ENCODE data around the gene ASIC4.

Gene ASIC4

DNA sequence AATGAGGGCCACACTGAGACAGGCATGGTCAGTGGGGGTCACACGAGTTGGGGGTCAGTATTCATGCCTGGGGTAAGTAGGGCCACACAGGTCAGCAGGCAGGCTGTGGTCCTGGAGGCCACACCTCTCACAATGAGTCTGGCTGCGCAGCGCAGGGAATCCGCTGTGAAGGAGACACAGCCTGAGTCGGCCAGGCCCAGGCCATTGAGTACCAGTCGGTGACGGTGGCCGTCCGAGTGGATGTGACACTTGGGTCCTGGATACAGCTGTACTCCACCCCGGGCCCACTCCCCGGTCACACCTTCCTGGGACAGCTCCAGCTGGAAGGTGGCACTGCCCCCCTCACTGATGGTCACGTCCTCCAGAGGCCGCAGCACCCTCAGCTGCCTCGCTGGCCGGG lies 40.1 kb downstream of the ASIC4 start:
- no peak for DNase-seq

DNA sequence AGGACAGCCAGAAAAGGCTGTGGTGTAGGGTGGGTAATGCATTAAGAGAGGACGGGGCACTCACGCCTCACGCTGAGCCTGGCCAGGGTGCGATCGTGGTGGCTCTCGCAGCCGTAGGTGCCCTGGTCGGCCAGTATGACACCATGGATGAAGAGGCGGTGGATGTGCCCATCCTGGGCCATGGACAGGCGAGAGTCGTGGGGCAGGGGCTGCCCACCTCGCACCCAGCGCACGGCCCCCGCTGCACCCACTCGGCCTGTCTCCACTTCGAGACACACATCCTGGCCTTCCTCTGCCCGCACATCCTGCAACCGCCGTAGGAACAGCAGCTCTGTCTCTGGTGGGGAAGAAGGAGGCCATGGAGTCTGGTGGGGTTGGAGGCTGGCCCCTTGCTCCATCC lies 41.7 kb downstream of the ASIC4 start:
- no peak for DNase-seq

DNA sequence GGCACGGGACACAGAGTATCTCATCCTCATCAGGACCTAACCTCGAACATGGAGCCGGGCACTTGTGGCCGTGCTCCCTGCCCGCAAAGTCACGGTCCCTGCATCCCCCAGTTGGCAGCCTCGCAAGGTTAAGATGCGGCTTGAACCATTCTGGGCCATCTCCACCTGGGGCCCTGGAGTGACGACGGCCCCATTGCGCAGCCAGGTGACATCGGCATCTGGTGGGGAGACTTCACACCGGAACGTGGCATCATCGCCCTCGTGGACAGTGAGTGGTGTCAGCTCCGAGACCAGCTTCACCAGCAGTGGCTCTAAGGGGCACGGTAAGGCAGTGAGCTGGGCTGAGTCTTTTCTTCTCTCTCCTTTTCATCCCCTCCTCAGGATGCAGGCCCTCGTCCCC lies 42.1 kb downstream of the ASIC4 start:
- no peak for DNase-seq

DNA sequence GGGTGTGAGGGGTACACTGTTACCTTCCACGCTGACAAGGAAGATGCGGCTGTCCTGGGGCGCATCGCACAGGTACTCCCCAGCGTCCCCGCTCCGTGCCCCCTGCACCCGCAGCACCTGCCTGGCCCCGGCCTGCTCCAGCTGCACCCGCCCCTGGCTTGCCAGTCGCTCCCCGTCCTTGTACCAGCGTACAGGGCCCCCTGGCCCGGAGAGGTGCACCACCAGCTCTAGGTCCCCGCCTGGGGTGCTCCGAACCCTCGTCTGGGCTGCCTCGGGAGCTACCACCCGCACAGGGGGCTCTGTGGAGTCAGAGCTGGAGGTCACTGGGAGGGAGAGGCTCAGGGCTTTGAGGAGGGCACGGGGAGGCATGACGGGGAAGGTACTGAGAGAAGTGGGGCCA lies 43.0 kb downstream of the ASIC4 start:
- no peak for DNase-seq

DNA sequence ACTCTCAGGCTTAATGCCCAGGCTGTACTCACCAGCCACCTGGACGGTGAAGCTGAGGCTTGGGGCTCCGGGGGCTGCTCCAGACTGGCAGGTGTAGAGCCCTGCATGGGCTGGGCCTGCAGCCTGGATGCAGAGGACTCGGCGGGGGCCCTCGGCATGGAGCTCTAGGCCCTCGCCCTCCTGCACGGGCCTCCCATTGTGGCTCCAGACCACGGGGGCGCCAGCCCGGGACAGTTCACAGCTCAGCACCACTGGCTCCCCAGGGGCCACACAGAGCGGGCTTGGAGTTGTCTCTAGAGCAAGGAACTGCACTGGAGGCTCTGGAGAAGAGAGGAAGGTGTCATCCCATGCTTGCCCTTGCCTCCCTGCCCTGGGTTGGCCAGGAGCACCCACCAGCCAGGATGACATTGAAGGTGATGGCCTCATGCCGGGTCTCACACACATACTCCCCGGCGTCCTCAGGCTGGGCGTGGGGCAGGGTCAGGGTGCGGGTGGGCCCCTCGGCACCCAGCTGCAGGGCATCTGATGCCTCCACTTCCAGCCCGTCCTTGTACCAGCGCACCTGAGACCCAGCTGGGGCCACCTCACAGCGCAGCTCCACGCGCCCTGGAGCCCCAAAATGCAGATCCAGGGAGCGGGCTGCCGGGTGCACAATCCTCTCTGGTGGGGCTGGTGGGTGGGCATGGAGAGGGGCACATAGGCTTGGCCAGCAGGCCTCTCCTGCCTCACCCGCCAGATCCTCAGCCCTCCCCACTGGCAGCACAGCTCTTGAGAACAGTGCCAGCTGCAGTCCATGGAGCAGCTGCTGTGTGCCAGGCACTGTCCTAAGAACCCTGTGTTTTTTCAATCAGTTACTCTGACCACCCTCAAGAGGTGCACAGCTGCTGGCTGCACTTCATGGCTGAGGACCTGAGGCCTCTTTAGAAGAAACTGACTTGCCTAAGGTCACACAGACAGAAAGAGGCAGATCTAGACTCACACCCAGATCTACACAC lies 43.8 kb downstream of the ASIC4 start:
- no peak for DNase-seq

DNA sequence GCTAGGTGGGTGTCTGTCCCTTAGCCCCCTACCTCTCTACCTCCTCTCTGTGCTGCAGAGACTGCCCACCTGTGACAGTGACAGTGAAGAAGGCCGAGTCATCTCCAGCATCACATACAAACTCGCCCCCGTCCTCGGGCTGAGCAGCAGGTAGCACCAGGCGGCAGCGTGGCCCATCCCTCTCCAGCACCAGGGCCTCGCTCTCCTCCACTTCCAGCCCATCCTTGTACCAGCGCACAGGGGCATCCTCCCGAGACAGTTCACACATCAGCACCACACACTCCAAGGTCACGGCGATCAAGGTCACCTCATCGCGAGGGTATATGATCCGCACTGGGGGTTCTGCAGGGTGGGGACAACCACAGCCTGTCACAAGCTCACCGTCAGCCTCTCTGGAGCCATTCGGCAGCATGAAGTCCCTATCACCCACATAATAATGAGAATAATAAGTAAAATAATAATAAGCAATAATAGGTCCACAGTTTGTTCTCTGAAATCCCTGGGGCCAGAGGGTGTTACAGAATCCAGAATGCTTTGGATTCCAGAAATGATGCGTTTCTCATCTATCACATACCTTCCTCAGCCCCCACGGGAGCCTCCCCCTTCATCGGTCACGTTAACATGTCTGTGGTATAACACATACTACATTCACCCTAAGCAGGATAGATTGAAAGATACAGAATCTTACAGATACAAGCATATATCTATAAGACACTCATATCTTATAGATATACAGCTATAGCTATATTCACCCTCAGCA lies 45.1 kb downstream of the ASIC4 start:
- no peak for DNase-seq

DNA sequence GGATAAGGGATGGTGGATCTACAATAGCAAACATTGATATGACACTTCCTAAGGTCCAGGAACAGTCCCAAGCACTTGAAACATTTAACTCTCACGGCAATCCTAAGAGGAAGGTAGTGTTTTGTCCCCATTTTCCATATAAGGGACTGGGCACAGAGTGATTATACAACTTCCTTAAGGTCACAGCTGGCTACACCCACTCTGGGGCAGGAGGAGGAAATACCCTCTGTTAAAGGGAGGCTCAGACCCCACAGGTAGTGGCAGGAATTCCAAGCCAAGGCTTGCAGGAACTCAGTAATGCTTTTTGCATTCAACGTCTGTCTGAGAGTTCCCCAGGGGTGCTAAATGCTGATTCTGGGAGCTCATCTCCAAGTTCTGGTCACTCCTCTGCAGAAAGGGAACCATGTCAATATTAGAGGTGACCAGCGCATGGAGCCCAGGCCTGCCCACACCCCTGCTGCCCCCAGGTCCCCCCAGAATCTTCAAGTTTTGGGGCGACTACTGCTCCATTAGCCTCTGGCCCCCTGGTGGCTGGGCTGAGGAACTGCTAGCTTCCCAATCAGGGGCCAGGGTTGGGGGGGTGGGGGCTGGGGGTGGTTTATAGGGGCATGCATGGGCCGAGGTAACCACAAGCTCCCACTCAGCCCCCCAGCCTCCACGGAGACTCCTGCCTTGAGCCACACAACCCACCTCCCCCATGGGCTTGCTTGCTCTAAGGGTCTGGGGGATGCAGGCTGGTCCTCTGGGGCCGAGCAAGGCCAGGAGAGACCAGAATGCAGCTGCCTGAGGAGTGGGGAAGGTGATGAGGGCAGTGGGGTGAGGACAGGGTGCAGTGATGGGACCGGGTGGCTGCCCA lies 46.0 kb downstream of the ASIC4 start:
- DNase-seq, result no peak

DNA sequence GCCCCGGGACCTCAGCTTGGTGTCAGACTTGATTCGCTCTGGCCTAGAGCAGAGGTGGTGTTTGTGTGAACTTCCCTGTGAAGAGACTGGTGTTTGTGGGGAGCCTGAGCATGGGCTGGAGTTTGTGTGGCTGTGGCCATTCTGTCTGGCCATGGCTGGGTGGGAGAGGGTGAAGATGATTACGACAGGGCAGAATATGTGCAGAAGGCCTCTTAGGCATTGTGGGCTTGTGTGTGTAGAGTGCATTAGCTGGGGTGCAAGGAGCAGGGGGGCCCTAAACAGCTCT lies 46.6 kb downstream of the ASIC4 start:
- no peak for DNase-seq

DNA sequence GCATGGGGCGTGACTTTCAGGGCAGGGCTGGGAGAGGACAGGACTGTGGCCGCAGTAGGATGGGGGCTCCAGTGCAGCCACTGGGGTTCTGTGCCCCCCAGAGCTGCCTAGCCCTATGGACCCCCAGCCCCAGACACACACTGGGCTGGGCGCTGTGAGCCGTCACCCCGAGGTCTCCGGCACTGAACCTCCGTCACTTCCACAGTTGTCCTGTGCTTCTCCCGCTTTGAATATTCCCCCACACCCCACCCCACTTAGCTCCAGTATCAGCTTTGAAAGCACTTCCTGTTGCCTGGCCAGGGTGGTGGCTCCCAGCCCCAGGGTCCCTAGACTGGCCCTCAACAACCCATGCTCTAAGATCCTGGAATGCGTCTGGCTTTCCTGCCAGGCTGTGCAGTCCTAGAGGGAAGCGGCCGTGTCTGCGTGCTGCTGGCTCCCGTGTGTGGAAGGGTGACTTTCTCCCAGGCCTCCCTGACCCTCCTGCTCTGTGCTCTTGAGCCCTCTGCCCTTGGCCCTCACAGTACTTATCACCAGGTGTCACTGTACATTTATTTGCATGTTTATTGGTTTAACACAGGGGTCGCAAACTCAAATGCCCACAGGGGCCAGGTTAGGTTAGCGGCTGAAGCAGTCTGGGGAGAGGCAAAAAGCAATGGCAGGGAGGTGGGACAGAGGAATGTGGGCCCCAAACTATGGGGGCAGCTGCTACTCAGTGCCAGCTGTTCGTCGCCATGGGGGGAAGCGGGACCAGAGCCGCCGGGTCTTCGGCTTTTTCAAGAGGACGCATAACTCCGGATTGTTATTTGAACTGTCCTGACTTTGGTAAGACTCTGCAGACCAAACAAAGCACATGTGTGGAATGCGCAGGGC lies 47.1 kb downstream of the ASIC4 start:
- no peak for DNase-seq

DNA sequence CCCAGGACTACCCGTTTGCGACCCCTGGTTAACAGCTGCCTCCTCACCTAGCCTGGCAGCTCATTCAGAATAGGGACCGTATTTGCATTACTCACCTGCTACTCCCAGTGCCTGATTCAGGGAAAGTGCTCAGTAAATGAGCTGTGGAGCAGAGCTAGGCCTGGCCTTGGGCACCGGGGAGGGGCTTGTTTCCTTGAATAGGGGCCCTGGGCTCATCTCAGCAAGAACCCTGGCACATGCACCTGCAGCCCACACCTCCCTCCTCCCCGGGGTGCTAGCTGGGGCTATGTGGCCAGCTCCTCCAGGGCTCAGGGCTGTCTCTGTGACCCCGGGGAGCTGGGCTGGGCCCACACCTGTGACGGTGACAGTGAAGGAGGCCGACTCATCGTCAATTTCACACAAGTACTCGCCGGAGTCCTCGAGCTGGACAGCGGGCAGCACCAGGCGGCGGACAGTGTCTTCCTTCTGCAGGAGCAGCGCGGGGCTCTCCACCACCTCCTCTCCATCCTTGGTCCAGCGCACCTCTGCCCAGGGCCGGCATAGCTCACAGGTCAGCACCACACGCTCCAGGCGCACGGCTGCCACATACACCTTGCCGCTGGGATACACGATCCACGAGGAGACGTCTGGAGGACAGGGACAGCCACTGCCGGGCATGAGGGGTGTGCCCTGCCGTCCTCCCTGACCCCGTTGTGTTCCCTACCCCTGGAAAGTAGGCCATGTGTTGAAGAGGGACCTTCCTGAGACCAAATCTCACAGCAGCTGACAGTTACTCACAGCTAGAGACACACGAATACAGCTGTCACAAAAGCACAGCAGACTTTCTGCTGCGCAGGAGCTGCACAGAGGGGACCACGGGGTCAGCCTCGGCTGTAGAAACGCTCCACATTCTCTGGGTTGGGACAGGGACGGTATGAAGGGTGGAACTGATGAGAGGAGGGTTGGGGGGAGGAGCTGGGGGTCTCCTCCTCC lies 48.1 kb downstream of the ASIC4 start:
- no peak for DNase-seq

DNA sequence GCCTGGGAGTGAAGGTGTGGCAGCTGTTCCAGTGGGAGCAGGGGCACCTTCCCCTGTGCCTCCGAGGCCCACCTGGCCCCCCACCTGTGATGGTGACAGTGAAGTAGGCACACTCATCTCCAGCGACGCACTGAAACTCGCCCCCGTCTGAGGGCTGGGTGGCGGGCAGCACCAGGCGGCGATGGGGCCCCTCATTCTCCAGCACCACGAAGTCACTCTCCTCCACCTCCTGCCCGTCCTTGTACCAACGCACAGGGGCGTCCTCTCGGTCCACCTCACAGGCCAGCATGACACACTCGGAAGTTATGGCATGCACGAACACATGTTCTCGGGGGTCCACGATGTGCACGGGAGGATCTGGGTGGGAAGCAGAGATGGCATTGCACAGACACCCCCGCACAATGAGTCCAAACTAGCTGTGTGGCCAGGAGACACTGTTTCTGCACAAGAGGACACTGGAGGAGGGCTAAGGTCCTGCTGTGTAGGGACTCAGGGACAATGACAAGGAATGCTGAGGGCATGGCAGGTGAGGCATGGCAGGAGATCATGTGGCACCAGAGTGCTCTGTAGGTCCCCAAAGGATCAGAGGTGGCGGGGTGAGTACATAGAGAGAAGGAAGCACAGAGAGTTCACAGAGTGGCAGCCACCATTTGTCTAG lies 49.1 kb downstream of the ASIC4 start:
- DNase-seq, result no peak

DNA sequence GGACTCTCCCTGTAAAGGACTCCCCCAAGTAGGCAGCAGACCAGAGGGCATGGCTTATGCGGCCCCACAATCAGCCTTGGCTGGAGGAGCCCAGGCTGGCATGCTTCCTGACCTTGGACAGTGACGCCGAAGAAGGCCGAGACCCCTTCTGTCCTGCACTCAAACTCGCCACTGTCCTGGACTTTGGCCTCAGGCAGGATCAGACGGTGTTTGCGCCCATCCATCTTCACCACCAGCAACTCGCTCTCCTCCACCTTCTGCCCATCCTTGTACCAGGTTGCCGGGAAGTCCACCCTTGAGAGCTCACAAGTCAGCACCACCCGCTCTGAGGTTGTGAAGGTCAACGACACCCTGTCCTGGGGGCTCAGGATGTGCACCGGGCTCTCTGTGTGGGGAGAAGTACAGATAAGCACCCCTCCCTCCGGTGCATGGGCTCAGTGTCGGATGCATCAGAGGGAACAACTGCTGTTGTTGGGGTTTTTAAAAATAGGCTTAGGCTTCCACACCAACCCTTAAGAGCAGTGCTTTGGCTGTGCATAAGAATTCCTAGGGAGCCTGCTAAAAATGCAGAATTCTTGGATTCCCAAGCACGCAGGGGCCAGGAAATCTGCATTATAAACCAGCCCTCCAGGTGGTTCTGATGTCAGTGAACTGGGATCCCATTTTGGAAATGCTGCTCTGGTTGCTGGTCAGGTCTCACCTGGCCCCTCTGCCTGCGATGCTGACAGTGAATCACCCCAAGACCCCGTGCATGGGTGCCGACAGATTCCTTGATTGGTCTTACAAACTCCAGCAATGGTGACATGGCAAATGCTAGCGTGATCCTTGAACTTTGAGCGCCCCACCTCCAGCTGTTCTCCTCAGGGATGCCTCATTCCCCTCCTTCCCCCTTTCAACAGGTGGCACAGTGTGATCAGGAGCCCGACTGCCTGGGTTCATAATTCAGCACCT lies 51.1 kb downstream of the ASIC4 start:
- DNase-seq, result no peak

DNA sequence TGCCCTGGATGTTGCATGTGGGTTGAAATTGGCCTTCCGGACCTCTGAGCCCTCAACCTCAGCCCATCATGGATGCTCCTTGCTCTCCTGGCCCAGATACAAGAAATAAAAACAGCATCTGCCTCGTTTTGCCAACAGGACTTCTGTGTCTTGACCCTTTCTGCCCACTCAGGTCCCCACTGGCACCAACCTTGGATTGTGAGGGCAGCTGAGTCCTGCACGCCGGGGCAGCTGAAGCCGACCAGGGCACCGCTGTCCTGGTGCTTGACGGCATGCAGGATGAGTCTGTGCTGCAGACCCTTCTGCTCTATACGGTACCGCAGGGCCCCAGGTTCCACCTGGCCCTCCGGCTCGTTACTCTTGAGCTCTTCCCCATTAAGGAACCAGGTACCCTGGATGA lies 52.4 kb downstream of the ASIC4 start:
- DNase-seq, result no peak

DNA sequence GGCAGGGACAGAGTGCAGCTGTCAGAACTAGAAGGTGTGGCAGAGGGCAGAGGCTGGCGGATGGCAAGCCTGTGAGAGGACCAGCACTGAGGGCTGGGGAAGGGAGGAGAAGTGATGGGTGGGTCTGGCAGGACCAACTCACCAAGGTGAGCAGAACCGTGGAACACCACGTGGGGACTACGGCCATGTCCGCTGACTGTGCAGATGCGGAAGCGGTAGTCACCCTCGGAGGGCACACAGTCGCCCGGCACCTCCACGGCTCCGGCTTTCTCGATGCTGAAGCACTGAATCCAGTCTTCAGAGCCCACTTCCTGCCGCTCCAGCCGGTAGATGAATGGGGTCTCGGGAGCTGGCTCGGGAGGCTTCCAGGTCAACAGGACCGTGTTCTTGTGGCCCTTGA lies 52.8 kb downstream of the ASIC4 start:
- DNase-seq, result no peak

DNA sequence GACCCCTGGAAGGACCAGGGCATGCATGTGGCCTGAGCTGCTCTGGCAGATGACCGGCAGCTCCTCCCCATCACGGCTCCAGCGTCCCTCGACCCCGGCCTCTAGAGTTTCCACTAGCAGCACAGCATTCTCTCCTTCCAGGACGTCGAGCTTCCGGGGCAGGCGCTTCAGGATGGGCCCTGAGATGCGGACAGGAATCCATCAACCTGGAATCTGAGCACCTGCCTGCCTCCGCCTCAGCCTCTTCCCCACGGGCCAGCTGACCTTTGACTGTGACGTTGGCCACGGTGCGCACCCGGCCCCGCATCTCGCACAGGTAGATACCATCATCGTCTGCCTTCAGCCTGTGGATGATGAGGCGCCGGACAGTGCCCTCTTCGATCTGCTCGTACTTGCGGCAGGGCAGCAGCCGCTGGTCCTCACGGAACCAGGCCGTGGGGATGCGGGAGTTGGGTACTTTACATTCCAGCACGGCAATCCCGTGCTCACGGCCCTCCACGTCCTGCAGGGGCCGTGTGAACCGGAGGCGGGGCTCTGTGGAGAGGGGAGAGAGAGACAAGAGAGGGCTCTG lies 53.6 kb downstream of the ASIC4 start:
- no peak for DNase-seq

DNA sequence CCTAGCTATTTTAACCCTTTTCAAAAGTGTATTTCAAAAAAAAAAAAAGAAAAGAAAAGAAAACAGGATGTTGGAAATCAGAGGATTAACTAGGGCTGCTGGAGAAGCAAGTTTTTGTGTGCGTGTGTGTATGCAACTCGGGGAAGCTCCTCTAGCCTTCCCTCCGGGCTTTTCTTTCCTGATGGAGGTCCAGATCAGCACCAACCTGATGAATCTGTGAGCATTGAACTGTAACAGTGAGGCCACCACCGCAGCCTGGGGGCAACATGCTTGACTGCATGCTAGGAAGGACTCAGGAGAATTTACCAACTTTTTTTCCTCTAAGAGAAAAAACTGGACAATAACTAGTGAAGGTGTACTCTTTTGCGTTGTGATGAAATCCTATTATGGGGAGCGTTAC lies 54.8 kb downstream of the ASIC4 start:
- no peak for DNase-seq

DNA sequence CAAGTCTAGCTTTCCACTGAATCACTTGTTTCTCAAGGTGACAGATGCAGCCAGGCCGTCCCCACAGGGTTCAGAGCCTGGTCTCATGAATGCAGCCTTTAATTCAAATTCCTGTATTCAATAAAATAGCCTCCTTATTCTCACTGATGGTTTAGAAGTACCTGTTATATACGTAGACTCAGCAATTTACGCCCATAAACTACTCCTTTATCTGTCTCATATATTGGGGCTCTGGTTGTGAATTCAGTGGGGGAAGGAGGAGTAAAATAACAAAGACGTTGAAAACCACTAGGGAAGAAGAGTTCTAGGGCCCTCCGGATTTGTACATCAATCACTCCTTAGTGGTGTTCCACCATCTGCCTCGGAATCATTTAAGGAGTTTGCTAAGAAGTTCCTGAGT lies 55.4 kb downstream of the ASIC4 start:
- no peak for DNase-seq

DNA sequence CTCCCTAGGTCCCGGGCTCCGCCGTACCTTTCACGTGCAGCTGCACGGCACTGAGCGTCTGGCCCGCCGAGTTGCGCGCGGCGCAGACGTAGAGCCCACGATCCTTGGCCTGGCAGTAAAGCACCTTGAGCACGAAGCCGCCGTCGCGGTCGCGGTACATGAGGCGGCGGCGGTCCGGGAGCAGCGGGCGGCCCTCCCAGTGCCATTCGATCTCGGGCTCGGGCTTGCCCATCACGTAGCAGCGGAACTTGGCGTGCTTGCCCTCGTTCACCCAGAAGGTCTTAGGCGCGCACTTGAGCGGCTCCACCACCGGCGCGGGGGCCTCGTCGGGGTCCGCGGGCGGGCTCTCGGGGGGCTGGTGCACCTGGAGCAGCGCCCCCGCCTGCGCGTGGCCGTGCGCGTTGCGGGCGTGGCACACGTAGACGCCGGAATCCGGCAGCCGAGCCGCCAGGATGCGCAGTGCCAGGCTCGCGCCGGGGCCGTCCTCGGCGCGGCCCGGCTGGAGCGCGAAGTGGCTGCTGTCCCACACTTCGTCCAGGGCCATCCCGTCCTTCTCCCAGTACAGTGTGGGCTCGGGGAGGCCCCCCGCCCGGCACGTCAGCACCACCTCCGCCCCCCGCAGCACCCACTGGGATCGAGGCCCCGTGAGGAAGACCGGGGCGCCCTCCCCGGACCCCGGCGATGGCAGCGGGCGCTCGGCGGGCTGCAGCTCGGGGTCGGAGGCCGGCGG lies 56.1 kb downstream of the ASIC4 start:
- DNase-seq, result no peak
